K562 (cell line): Measurements from ENCODE around the gene FYB1.

Source experiments
- EP300 ChIP-seq: IDR thresholded peaks from 2 replicates; pipeline ENCODE4 v1.6.1; 2012; ENCODE audit warnings: low read length, improper control_type of control experiment
- EZH2 ChIP-seq: IDR thresholded peaks from 2 replicates; pipeline ENCODE4 v1.6.1; 2012; ENCODE audit warnings: low read depth, mild to moderate bottlenecking, inconsistent platforms, low read length, borderline replicate concordance
- FOXK1 ChIP-seq: sonication (generic); formaldehyde crosslinking; IDR thresholded peaks from 2 replicates; pipeline ENCODE4 v1.8.0; 2022; ENCODE audit warnings: missing genetic modification reagents, mild to moderate bottlenecking, borderline replicate concordance
- ILF3 ChIP-seq: fragments of 450-650 bp; IDR thresholded peaks from 2 replicates; pipeline ENCODE4 v1.6.1; 2018; ENCODE audit warnings: antibody characterized with exemption, mild to moderate bottlenecking, moderate library complexity, borderline replicate concordance
- LEF1 ChIP-seq: fragments of 450-650 bp; IDR thresholded peaks from 2 replicates; pipeline ENCODE4 v1.6.1; 2016; ENCODE audit warnings: mild to moderate bottlenecking
- SRSF7 ChIP-seq: fragments of 200-400 bp; formaldehyde crosslinking; optimal IDR thresholded peaks from 2 replicates; pipeline ENCODE3; 2017; ENCODE audit warnings: mild to moderate bottlenecking, low read depth, low read length
- ZNF23 ChIP-seq: fragments of 250-450 bp; sonication (Bioruptor Pico); IDR thresholded peaks from 2 replicates; pipeline ENCODE4 v1.4.0; 2020; ENCODE audit warnings: mild to moderate bottlenecking
- TF ChIP-seq, protein P1 (sequence below), 3 experiments: IDR thresholded peaks in 2 of 3; conservative IDR thresholded peaks in 1 of 3; 2 replicates each; pipeline ENCODE4 v1.5.1; 2011 to 2012; ENCODE audit warnings: low read length in 3 of 3, mild to moderate bottlenecking in 3 of 3, control low read depth in 2 of 3, improper control_type of control experiment in 1 of 3, inconsistent platforms in 1 of 3, low read depth in 1 of 3, mixed read lengths in 1 of 3, moderate library complexity in 1 of 3; ENCODE audit not compliant: insufficient read depth in 2 of 3
- TF ChIP-seq, protein P2 (sequence below): fragments of 150-350 bp; conservative IDR thresholded peaks from 2 replicates; pipeline ENCODE4 v1.6.1; 2014; ENCODE audit warnings: low read length

DNA sequence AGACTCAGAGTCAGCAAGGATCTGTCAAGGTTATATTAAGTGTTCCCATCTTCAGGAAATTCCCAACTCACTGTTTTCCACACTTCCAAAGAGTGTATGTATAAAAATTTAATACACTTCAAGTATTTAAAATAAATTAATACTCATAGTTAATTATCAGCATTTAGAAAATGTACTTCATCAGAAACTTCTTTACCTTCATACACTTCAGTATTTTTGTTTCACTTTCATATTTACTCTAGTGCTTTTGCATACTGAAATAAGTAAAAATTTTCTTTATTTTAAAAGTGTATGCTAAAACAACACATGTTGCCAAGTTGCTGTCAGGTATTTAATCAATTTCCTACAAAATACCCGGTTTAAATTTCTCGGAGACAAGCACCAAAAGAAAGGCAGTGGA, 161.6 kb downstream of the FYB1 start:
- no peak for TF ChIP-seq FOXK1 (CRISPR knock-in tag)
- TF ChIP-seq, protein P1, sequence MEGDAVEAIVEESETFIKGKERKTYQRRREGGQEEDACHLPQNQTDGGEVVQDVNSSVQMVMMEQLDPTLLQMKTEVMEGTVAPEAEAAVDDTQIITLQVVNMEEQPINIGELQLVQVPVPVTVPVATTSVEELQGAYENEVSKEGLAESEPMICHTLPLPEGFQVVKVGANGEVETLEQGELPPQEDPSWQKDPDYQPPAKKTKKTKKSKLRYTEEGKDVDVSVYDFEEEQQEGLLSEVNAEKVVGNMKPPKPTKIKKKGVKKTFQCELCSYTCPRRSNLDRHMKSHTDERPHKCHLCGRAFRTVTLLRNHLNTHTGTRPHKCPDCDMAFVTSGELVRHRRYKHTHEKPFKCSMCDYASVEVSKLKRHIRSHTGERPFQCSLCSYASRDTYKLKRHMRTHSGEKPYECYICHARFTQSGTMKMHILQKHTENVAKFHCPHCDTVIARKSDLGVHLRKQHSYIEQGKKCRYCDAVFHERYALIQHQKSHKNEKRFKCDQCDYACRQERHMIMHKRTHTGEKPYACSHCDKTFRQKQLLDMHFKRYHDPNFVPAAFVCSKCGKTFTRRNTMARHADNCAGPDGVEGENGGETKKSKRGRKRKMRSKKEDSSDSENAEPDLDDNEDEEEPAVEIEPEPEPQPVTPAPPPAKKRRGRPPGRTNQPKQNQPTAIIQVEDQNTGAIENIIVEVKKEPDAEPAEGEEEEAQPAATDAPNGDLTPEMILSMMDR (IDR thresholded peaks at IDR 0.05 in 2 of 3, conservative IDR thresholded peaks at IDR 0.05 in 1 of 3; ENCODE audit: insufficient read depth in 2 of 3, low read depth in 1 of 3, low read length in 3 of 3), result no peak
- TF ChIP-seq EP300, result no peak
- no peak for TF ChIP-seq EZH2
- no peak for TF ChIP-seq LEF1
- no peak for TF ChIP-seq SRSF7
- TF ChIP-seq ILF3, result no peak
- TF ChIP-seq, protein P2, sequence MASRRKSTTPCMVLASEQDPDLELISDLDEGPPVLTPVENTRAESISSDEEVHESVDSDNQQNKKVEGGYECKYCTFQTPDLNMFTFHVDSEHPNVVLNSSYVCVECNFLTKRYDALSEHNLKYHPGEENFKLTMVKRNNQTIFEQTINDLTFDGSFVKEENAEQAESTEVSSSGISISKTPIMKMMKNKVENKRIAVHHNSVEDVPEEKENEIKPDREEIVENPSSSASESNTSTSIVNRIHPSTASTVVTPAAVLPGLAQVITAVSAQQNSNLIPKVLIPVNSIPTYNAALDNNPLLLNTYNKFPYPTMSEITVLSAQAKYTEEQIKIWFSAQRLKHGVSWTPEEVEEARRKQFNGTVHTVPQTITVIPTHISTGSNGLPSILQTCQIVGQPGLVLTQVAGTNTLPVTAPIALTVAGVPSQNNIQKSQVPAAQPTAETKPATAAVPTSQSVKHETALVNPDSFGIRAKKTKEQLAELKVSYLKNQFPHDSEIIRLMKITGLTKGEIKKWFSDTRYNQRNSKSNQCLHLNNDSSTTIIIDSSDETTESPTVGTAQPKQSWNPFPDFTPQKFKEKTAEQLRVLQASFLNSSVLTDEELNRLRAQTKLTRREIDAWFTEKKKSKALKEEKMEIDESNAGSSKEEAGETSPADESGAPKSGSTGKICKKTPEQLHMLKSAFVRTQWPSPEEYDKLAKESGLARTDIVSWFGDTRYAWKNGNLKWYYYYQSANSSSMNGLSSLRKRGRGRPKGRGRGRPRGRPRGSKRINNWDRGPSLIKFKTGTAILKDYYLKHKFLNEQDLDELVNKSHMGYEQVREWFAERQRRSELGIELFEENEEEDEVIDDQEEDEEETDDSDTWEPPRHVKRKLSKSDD, result no peak
- no peak for TF ChIP-seq ZNF23 (CRISPR knock-in tag)
